H1 (cell line): ENCODE data around the gene APEX2. TPM values are rescaled to one million over a fixed set of nuclear protein-coding genes. Genes with fewer than 3 reads are reported as not detected.

Experiments
- EP300 ChIP-seq, 2 experiments: IDR thresholded peaks; 1 replicate in 1 of 2; 2 replicates in 1 of 2; pipeline ENCODE4 v1.6.1; 2011 to 2012; ENCODE audit warnings: low read depth in 2 of 2, low read length in 2 of 2, mild to moderate bottlenecking in 2 of 2, borderline replicate concordance in 1 of 2, inconsistent platforms in 1 of 2, moderate library complexity in 1 of 2
- KDM1A ChIP-seq: fragments of 200-600, 300-600 bp; sonication (generic); IDR thresholded peaks from 2 replicates; pipeline ENCODE4 v1.7.1; 2016; ENCODE audit warnings: mild to moderate bottlenecking, low read length, borderline replicate concordance
- PHF8 ChIP-seq: fragments of 200-600 bp; sonication (generic); conservative IDR thresholded peaks from 2 replicates; pipeline ENCODE4 v1.7.1; 2012; ENCODE audit warnings: low read depth, mild to moderate bottlenecking, inconsistent platforms, low read length, moderate library complexity
- SP1 ChIP-seq: IDR thresholded peaks from 2 replicates; pipeline ENCODE4 v1.6.1; 2011; ENCODE audit warnings: low read depth, low read length
- TCF12 ChIP-seq: IDR thresholded peaks from 2 replicates; pipeline ENCODE4 v1.6.1; 2011; ENCODE audit warnings: low read depth, mild to moderate bottlenecking, low read length
- polyA plus RNA-seq, 7 experiments: library from polyadenylated mRNA; depleted of rRNA in 3 of 7; stranded (reverse) in 5 of 7; unstranded in 2 of 7; fragments of >200 nt in 5 of 7; fragments of 200-250 nt in 2 of 7; gene quantifications; 1 replicate in 5 of 7; 2 replicates in 1 of 7; 4 replicates in 1 of 7; pipeline versions ENCODE4 v1.2.1 to v1.2.3, GENCODE V29; 2011 to 2013; ENCODE audit warnings: missing spikeins in 2 of 7, mixed read lengths in 2 of 7
- total RNA-seq: library from RNA; stranded (reverse); fragmentation: NEBNext Ultra II Directional; extraction: Animal tissue kit (Norgen Biotek cat#: 25700); gene quantifications from 2 replicates; pipeline ENCODE4 v1.2.1, GENCODE V29; 2021

Gene APEX2
- total and polyA plus RNA-seq, 2 of the 8 experiments (the other 6 are each of a cell fraction or from before 2014, with no cell fraction given), result 18.9 to 36.4 TPM

DNA sequence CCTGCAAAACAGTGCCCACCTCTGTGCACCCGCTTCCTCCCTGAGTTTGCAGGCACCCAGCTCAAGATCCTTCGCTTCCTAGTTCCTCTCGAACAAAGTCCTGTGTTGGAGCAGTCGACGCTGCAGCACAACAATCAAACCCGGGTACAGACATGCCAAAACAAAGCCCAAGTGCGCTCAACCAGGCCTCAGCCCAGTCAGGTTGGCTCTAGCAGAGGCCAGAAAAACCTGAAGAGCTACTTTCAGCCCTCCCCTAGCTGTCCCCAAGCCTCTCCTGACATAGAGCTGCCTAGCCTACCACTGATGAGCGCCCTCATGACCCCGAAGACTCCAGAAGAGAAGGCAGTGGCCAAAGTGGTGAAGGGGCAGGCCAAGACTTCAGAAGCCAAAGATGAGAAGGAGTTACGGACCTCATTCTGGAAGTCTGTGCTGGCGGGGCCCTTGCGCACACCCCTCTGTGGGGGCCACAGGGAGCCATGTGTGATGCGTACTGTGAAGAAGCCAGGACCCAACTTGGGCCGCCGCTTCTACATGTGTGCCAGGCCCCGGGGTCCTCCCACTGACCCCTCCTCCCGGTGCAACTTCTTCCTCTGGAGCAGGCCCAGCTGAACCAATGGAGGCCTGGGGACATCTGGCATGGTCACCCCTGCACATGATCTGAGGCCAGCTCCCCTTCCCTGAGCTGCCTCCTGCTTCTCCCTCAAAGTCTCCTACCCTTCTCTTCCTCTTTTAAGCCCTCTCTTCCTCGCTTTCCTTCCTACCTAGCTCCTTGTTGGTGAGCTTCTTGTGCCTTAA lies 6.9 kb downstream of the APEX2 start (continued):
- TF ChIP-seq EP300 (IDR thresholded peaks at IDR 0.05; ENCODE audit: borderline replicate concordance in 1 of 2, low read depth in 2 of 2, low read length in 2 of 2) (no peak), KDM1A (no peak), TCF12 (no peak), SP1 (no peak), PHF8 (no peak)
